ENCODE data around the gene CACHD1. TPM values are rescaled to one million over a fixed set of nuclear protein-coding genes. Genes with fewer than 3 reads are reported as not detected.

CACHD1 gene
- total and polyA plus RNA-seq, 7 donors: 1.1 to 5.8 (median 2.1) TPM

GRCh38 chr1:64581843-64582185 lies 111.9 kb downstream of the CACHD1 start:
- no peak for ATAC-seq
- 66 to 79% (median 75%) methylated on average over 4 of the region's 4 CpGs for WGBS, 3 donors
- H3K27ac ChIP-seq: no peak overlapping the region
- no peak overlapping the region for H3K4me3 ChIP-seq
- no peaks in the 10 kb centered on the region for H3K27me3 ChIP-seq (ENCODE audit: insufficient read depth in 3 of 3, low read length in 2 of 3)
- TF ChIP-seq CTCF (IDR thresholded peaks at IDR 0.05): no peak
- DNase-seq: no peak
- H3K36me3 ChIP-seq (ENCODE audit: insufficient read depth in 1 of 2, low read depth in 1 of 2): no peaks in the 10 kb centered on the region
- no peaks in the 10 kb centered on the region for H3K9me3 ChIP-seq
- intact Hi-C loops (cut with DNase I): no loop called here
- no peaks in the 10 kb centered on the region for H3K4me1 ChIP-seq

GRCh38 chr1:64584479-64584878 lies 114.5 kb downstream of the CACHD1 start:
- DNase-seq: no peak
- H3K27ac ChIP-seq: no peak overlapping the region
- 88 to 97% (median 90%) methylated on average over 1 of the region's 1 CpG for WGBS, 3 donors
- no peaks in the 10 kb centered on the region for H3K9me3 ChIP-seq
- intact Hi-C loops (cut with DNase I): no loop called here
- H3K27me3 ChIP-seq (ENCODE audit: insufficient read depth in 3 of 3, low read length in 2 of 3): no peaks in the 10 kb centered on the region
- no peaks in the 10 kb centered on the region for H3K36me3 ChIP-seq (ENCODE audit: insufficient read depth in 1 of 2, low read depth in 1 of 2)
- no peaks in the 10 kb centered on the region for H3K4me1 ChIP-seq
- no peak for TF ChIP-seq CTCF (IDR thresholded peaks at IDR 0.05)
- ATAC-seq: no peak
- no peak overlapping the region for H3K4me3 ChIP-seq

DNA sequence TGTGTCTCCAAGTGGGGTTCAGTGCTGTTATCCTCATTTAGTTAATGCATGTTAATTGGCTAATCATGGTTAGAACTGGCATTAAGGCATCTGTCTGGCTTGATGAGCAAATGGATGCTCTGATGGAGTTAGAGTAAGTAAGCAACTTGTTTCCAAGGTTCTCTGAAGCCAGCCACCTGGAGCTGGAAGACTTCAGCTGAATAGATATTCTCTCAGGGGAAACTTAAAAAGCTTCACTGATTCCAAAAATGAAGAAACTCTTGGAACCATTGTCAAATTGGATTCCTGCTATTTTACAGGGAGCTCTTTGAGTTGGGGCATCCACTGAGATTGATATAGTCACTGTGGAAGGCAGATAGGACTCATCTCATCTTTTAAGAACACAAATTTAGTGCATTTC lies 118.9 kb downstream of the CACHD1 start:
- H3K4me1 ChIP-seq: no peaks in the 10 kb centered on the region
- DNase-seq (no peak), ATAC-seq (no peak)
- H3K4me3 ChIP-seq: no peak overlapping the region
- H3K27me3 ChIP-seq (ENCODE audit: insufficient read depth in 3 of 3, low read length in 2 of 3): no peaks in the 10 kb centered on the region
- no peak for TF ChIP-seq CTCF (IDR thresholded peaks at IDR 0.05)
- no peaks in the 10 kb centered on the region for H3K36me3 ChIP-seq (ENCODE audit: insufficient read depth in 1 of 2, low read depth in 1 of 2)
- H3K27ac ChIP-seq: no peak overlapping the region
- intact Hi-C loops (cut with DNase I): no loop called here
- H3K9me3 ChIP-seq: no peaks in the 10 kb centered on the region

DNA sequence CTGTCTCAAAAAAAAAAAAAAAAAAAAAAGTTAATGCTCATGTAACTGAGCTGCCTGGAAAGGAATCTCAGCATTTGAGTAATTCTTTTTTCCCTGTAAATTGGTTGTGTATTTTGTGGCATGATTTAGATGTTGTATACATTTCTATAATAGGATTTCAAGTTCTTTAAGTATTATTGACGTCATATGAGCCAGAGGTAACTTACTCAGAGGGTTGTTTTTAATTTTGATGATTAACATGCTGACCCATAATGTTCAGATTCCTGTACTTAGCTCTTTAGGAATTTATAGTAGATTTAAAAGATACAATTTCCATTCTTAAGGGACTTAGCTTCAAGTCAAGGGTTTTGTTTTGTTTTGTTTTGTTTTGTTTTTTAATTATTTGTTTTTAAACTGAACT lies 120.4 kb downstream of the CACHD1 start:
- ATAC-seq: no peak
- TF ChIP-seq CTCF (IDR thresholded peaks at IDR 0.05): no peak
- Histone ChIP-seq H3K4me1 (peaks cover 7% of the 10 kb centered on the region), H3K4me3 (no peak overlapping the region), H3K9me3 (no peaks in the 10 kb centered on the region), H3K36me3 (ENCODE audit: insufficient read depth in 1 of 2, low read depth in 1 of 2) (no peaks in the 10 kb centered on the region), H3K27ac (no peak overlapping the region), H3K27me3 (ENCODE audit: insufficient read depth in 3 of 3, low read length in 2 of 3) (no peaks in the 10 kb centered on the region)
- 91 to 93% (median 91%) methylated on average over 1 of the region's 1 CpG for WGBS, 3 donors
- no peak for DNase-seq
- intact Hi-C loops (cut with DNase I): no loop called here

DNA sequence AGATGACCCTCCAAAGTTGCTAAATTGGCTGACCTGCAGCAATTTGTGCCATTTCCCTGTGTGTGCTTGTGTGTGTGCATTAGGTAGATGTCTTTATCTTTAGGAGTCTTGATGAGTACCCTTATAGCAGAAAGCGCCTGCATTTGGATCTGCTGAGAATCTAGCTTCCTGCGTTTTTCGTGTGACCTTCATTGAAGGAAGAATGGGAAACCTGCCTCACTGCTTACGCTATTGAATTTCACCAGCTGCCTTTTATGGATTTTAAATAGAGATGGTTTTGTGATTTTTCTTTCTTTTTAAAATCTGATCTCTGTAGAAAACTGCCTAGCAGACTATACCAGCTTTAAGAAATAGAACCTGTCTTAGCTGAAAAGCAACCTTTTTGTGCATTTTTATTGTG lies 124.5 kb downstream of the CACHD1 start:
- H3K27ac ChIP-seq: no peak overlapping the region
- peaks cover 7% of the 10 kb centered on the region for H3K4me1 ChIP-seq
- no peaks in the 10 kb centered on the region for H3K27me3 ChIP-seq (ENCODE audit: insufficient read depth in 3 of 3, low read length in 2 of 3)
- H3K4me3 ChIP-seq: no peak overlapping the region
- intact Hi-C loops (cut with DNase I): no loop called here
- DNase-seq (no peak), ATAC-seq (no peak)
- WGBS, 3 donors: 45 to 61% (median 50%) methylated on average over 4 of the region's 4 CpGs
- TF ChIP-seq CTCF (IDR thresholded peaks at IDR 0.05): no peak
- H3K36me3 ChIP-seq (ENCODE audit: insufficient read depth in 1 of 2, low read depth in 1 of 2): no peaks in the 10 kb centered on the region
- H3K9me3 ChIP-seq: no peaks in the 10 kb centered on the region
